Activated CD4-positive, alpha-beta T cell treated with anti-CD3 and anti-CD28 coated beads, Interleukin-2, Interleukin-4, amounts not matched to agents 100 ng/mL and 50 ng/mL, durations not matched to agents 16 hours and 8 hours (primary cell): ENCODE results near the gene ETV6.
A peak's percentile ranks its signal among the peaks of the same experiment; 100 is the strongest.

Experiments
- DNase-seq: peaks from one replicate; pipeline ENCODE4 v3.0.0-alpha.2; 2020; ENCODE audit warnings: low spot score

ETV6 gene

GRCh38 chr12:11827091-11828061 lies 177.9 kb downstream of the ETV6 start:
- DNase-seq: no peak

DNA sequence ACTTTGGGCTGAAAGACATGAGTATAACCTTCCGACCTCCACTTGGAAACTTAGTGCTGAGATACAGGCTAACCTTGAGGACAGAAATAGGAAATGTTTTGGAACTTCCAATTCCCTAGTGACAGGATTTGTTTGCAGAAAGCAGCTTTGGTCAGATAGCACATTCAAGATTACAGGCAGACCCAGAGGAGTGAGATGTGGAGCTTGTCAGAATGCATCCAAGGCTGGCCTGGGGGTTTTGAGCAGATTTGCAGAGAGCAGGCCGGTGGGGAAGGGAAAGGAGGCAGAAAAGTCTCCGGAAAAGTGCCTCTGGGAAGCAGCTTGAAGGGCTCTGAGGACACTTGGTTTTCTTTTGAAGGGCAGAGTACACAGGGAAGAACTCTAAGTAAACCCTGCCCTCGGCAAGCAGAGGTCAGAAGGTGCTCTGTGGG lies 180.3 kb downstream of the ETV6 start:
- no peak for DNase-seq

- DNase-seq: no peak
Measured at GRCh38 chr12:11830307-11830801, 180.9 kb downstream of the ETV6 start.

DNA sequence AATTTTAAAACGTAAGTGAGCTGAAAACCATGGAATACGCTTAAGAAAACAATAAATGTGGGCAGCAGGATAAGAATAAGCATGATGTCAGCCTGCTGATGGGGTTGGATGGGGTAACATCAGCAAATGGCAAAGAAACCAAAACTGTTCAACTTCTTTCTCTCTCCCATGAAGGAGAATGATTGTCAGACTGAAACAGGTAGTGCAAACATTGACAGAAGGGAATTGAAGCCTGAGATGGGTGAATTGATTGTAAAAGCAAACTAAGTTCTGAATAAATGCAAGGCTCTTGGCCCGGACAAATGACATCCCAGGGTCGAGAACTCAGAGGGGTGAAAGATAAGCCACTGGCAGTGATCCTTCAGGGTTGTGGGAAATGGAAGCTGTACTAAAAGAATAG lies 182.6 kb downstream of the ETV6 start:
- DNase-seq: no peak

GRCh38 chr12:11833174-11833895 lies 183.9 kb downstream of the ETV6 start:
- DNase-seq: no peak

DNA sequence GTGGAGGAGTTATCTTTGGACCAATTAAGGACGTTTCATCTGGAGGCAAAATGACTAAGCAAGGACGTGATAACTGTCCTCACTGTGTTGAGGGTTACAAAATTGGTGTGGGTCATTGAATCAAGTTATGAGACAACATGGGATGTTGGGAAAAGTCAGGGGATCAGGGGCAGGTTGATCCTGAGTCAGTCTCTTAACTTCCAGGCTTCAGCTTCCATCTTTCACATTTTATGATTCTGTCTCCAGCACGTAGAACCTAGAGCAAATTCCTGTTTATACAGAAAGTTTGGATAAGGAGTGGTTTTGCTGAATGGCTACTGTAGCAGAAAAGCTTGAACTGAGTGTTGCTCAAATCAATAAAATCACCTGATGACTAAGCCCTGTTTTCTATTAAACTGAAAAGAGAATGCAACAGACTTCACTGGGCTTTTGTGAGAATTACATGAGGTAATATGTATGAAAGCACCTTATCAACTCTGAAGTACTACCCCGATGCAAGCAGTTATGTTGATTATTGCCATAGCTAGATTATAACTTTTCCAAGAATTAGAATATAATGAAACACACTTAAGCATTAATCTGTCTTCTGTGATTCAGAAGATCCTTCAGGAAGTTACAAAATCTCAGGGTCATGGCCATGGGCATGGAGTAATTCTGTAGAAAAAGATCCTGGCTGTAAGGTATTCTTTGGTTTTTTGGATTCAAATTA lies 184.8 kb downstream of the ETV6 start:
- DNase-seq: peak; percentile 45

GRCh38 chr12:11834931-11835330 lies 185.5 kb downstream of the ETV6 start:
- no peak for DNase-seq

- peak; percentile 64 for DNase-seq
Measured at GRCh38 chr12:11836282-11837151, 187.0 kb downstream of the ETV6 start.

DNA sequence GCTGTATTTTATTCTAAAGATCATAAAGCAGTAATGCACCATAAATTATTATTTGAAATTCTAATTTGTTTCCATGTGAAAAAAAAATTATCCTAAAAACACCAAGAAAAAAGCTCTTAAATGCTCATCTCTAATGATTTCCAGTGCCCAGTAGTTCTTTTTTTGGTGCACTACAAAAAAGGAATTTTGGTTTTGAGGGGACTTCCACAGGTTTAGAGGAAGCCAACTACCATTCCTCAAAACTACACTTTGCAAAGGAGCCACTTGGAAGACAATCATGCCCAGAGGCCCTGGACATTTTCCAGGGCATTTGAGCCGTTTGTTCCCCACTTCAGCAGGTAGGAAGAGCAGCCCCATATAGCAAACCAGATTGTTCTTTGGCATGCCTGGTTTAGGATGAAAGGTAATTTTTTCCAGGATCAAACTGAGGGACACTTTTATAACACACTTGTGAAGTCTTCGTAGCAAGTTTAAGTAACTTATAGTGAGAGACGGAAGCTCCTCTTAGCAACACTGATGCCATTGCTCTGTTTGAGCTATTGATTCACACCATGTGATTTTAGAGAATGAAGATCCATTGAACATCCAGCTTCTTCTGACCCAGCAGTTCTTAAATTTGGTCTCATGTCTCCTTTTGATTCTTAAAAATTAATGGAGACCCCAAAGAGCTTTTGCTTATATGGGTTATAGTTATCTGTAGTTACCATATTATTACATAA lies 187.9 kb downstream of the ETV6 start:
- no peak for DNase-seq

GRCh38 chr12:11838403-11838802 lies 188.9 kb downstream of the ETV6 start:
- DNase-seq: no peak

GRCh38 chr12:11839091-11839641 lies 189.7 kb downstream of the ETV6 start:
- DNase-seq: no peak

GRCh38 chr12:11840366-11840765 lies 190.9 kb downstream of the ETV6 start:
- DNase-seq: no peak

- DNase-seq: no peak
Measured at GRCh38 chr12:11846488-11846887, 197.0 kb downstream of the ETV6 start.

GRCh38 chr12:11847539-11847938 lies 198.1 kb downstream of the ETV6 start:
- DNase-seq: no peak

GRCh38 chr12:11849757-11850504 lies 200.5 kb downstream of the ETV6 start:
- DNase-seq: no peak

DNA sequence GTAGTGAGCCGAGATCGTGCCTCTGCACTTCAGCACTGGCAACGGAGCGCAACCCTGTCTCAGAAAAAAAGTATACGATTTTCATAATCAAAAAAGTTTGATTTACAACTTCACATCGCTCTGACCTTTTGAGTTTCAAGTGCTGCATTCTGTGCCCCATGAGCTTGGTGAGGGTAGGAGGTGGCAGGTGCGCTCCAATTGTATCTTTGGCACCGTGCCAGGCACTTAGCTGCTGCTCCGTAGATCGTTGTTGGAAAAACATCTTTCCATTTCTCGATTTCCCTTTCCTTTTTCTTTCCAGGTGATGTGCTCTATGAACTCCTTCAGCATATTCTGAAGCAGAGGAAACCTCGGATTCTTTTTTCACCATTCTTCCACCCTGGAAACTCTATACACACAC lies 203.7 kb downstream of the ETV6 start:
- DNase-seq: no peak

GRCh38 chr12:11854011-11854499 lies 204.6 kb downstream of the ETV6 start:
- DNase-seq: no peak

- no peak for DNase-seq
Measured at GRCh38 chr12:11855983-11856374, 206.5 kb downstream of the ETV6 start.

- no peak for DNase-seq
Measured at GRCh38 chr12:11856971-11857370, 207.5 kb downstream of the ETV6 start.
